GM18502 (cell line): ENCODE data around the gene CPXM1.
"Not testable (repeated sequence)": the region's sequence is repeated elsewhere in the genome, so short reads cannot be mapped to it uniquely, and the experiment has no call there.

Source experiments
- ATAC-seq: cut with Tn5 transposase; IDR thresholded peaks from one replicate; pipeline ENCODE4 v1.9.1; 2021; ENCODE audit warnings: mild to moderate bottlenecking; ENCODE audit not compliant: unreplicated experiment, poor library complexity

Gene CPXM1

GRCh38 chr20:2825761-2826160 lies 25.3 kb upstream of the CPXM1 start:
- no peak for ATAC-seq

GRCh38 chr20:2822073-2822472 lies 21.6 kb upstream of the CPXM1 start:
- no peak for ATAC-seq

GRCh38 chr20:2820896-2821869 lies 20.8 kb upstream of the CPXM1 start:
- no peak for ATAC-seq

- no peak for ATAC-seq
Observed at GRCh38 chr20:2820084-2820895, 19.9 kb upstream of the CPXM1 start.

DNA sequence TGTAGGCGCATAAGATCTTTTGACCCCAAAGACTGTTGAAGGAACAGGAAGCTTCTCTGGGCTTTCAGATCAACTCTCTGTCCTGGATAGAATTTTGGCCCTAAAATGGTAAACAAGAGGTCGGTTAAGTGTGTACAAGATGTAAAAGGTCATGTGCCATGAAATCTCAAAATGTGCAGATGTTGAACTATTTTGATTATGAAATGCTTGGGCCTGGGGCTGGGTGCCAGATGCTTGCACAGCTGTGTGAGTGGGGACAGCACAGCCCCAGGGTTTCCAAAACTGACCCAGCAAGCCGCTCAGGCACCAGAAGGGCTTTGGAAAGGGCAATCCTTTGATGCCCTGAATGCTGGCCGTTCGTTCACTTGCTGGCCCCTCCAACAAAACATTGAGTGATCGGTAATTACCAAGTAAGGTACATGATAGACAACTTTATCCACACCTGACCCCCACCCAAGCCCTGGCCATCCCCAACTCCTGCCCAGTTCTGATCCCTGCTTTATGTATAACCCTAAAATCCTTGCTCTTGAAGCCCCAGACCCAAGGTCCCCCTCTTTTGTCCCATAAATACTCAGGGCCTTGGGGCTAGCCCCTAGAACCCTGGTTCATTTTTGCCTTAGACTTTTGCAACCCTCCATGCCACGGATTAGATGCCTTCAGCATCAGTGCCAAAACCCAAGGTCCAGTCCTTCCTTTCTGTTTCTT lies 17.6 kb upstream of the CPXM1 start:
- ATAC-seq: no peak

DNA sequence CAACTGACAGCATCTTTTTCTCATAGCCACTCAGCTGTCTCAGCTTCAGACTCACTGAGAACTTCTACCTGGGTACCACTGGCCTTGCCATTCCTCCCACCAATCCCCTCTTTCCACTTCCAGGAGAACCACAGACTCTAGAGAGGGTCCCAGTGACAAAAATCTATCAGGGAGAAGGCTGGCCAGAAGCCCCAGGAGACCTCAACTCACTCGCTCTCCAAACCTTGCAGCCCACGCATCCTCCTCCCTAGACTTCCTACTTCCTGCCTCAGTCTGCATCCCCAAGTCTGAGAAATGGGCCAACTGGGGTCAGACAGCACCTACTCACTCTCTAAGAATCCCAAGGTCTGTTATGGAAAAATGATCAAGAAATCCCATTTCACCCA lies 16.9 kb upstream of the CPXM1 start:
- ATAC-seq: no peak

DNA sequence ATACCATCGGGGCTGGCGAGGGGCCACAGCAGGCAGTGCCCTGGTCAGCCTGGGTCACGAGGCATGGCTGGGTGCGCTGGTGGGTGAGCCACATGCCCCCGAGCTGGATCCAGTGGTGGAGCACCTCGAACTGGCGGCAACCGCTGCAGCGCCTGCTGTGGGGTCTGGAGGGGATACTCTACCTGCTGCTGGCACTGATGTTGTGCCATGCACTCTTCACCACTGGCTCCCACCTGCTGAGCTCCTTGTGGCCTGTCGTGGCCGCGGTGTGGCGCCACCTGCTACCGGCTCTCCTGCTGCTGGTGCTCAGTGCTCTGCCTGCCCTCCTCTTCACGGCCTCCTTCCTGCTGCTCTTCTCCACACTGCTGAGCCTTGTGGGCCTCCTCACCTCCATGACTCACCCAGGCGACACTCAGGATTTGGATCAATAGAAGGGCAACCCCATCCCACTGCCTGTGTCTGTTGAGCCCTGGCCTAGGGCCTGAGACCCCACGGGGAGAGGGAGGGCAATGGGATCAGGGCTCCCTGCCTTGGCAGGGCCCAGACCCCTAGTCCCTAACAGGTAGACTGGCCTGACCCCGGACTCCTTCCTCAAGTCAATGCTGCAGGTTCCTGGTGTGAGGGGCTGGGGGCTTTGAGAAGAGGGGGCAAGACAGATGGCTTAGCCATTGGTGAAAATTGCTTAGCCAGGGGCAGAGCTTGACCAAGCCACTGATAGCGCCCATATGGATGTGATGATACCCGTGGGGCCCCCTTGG lies 16.3 kb upstream of the CPXM1 start:
- no peak for ATAC-seq

DNA sequence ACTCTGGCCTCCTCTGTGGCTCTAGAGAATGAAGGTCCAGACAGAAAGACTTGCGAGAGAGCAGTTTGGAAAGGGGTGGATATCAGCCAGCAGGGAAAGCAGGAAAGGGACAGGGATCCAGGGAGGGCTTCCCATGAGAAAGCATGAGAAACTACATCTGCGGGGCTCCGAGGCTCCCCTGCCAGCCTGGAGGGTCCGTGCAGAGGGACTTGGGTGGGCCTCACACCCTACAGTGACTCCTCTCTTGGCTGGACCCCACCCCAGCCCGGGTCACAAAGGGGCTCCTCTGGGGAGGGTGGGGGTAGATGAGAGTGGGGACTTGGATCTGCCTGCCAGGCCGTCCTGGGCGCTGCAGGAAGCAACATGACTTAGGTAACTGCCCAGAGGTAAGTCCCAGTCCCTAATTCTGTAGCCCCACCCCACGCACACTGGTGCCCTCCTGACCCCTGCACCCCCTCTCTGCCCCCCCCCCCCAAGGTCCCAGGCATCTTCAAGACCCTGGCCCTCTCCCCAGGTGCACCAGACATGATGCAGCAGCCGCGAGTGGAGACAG lies 15.7 kb upstream of the CPXM1 start, which contains the start of gene TMEM239:
TMEM239 (plus strand) TSS at position 335 of the 553 bp plus-strand sequence; CDS start at position 526, 191 bp downstream.
- ATAC-seq: no peak

GRCh38 chr20:2815242-2815900 lies 14.9 kb upstream of the CPXM1 start:
- ATAC-seq: no peak

DNA sequence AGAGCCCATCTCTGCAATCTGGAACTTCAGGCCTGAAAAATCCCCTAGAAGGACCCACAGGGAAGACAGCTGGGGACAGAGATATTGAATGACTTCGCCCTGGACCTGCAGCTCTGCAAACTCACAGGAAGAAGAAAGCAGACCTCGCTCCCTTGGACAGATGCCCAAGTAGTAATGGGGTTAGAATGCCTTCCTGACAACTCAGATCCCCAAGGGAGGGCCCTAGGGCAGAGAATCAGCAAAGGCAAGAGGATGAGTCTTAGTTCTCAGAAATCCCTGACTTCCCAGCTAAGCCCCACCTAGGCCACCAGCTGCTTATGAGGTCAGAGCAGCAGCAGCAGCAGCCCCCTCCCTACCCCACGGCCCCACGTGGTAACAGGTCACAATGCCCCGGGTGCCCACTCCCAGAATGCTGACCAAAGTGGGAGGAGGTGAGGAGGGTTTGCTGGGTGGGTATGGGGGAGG lies 14.2 kb upstream of the CPXM1 start, which contains the start of gene C20orf141:
C20orf141 (plus strand) TSS at position 401 of the 465 bp plus-strand sequence. CDS start 198 bp downstream, outside the sequence.
- no peak for ATAC-seq

- no peak for ATAC-seq
Observed at GRCh38 chr20:2814076-2814475, 13.6 kb upstream of the CPXM1 start.

DNA sequence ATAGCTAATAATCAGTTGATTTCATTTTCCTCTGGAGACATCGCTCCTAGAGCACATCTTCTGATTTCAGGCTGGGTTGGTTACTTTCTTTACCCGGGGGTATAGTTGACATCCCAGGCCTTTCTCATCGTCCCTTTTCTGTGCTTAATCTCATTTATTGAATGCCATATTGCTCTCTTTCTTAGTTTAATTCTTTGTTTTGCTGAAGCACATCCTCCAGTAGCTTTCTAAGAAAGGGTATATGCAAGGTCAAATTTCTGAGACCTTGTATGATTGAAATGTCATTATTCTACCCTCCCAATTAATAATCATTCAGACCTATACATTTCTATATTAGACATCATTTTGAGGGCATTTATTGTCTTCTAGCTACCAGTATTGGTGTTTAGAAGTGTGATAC lies 11.8 kb upstream of the CPXM1 start:
- no peak for ATAC-seq

GRCh38 chr20:2809690-2810089 lies 9.3 kb upstream of the CPXM1 start:
- no peak for ATAC-seq

DNA sequence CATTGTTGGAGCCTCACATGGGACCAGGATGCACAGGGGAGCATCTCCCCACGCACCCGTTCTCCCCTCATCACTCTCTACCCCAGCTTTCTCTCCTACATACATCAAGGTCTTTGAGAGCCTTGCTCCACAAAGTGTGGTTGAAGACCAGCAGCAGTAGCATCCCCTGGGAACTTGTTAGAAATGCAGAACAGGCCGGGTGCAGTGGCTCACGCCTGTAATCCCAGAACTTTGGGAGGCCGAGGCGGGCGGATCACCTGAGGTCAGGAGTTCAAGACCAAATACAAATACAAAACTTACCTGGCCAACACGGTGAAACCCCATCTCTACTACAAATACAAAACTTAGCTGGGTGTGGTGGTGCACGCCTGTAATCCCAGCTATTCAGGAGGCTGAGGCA lies 7.5 kb upstream of the CPXM1 start:
- not testable (repeated sequence) for ATAC-seq

DNA sequence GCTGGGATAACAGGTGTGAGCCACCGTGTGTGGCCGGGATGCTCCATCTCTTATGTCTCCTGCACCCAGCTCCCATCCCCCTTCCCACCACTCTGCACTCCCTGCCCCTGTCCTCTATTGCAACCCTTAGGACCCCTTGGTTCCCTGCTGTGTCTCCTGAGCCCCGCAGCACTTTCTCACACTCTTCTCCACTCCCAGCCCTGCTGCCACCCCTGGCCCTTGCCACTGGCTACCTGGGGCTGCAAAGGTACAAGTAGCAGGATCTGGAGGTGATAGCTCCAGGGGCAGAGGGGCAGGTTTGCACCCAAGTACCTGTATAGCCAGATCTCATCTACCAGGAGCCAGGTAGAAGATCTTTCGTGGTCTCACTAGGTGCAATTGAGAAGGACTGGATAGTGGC lies 6.6 kb upstream of the CPXM1 start:
- ATAC-seq: no peak

GRCh38 chr20:2806351-2806701 lies 5.9 kb upstream of the CPXM1 start:
- ATAC-seq: no peak

GRCh38 chr20:2805689-2806350 lies 5.4 kb upstream of the CPXM1 start:
- no peak for ATAC-seq
